ENCODE data around the gene APLP2.

GRCh38 chr11:130115218-130115617 lies 45.5 kb downstream of the APLP2 start:
- TF ChIP-seq MAX (IDR thresholded peaks at IDR 0.05) (no peak), JUND (IDR thresholded peaks at IDR 0.05) (no peak), EZH2 (IDR thresholded peaks at IDR 0.05) (no peak), CTCF (IDR thresholded peaks at IDR 0.05 in 2 of 3, conservative IDR thresholded peaks at IDR 0.05 in 1 of 3; ENCODE audit: borderline replicate concordance in 1 of 3, insufficient read depth in 1 of 3, low read depth in 2 of 3, low read length in 2 of 3) (no peak), RAD21 (IDR thresholded peaks at IDR 0.05; ENCODE audit: low read depth) (no peak), POLR2A (IDR thresholded peaks at IDR 0.05; ENCODE audit: borderline replicate concordance, extremely low read depth, insufficient read depth, insufficient read length) (no peak), CEBPB (IDR thresholded peaks at IDR 0.05; ENCODE audit: low read depth) (no peak), SIN3A (IDR thresholded peaks at IDR 0.05; ENCODE audit: low read depth) (no peak), EGR1 (IDR thresholded peaks at IDR 0.05; ENCODE audit: low read depth) (no peak), ELF1 (IDR thresholded peaks at IDR 0.05; ENCODE audit: borderline replicate concordance, low read depth) (no peak), POLR2AphosphoS5 (IDR thresholded peaks at IDR 0.05; ENCODE audit: low read depth, low read length) (no peak), YY1 (IDR thresholded peaks at IDR 0.05; ENCODE audit: extremely low read depth, insufficient replicate concordance, low read depth, low read length) (no peak)
